HG03565 (cell line): ENCODE results near the gene PCSK5.

ENCODE experiments used
- ATAC-seq: cut with Tn5 transposase; IDR thresholded peaks from one replicate; pipeline ENCODE4 v1.9.1; 2021; ENCODE audit warnings: mild to moderate bottlenecking, moderate library complexity; ENCODE audit not compliant: unreplicated experiment

The PCSK5 gene

DNA sequence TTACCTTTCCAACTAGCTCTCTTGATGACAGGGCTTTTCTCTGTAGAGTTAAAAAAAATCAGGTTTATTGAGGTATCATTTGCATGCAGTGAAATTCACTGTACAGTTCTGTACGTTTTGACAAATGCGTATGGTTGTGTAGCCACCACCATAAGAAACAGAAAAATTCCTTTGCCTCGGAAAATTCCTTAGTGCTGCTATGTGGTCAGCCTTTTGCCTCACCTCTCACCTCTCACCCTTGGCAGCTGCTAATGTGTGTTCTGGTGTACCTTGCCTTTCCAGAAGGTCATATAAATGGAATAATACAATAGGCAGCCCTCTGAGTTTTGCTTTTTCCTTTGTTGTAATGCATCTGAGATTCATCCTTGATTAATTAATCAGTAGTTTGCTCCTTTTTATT is 28.4 kb downstream of the PCSK5 start:
- no peak for ATAC-seq

DNA sequence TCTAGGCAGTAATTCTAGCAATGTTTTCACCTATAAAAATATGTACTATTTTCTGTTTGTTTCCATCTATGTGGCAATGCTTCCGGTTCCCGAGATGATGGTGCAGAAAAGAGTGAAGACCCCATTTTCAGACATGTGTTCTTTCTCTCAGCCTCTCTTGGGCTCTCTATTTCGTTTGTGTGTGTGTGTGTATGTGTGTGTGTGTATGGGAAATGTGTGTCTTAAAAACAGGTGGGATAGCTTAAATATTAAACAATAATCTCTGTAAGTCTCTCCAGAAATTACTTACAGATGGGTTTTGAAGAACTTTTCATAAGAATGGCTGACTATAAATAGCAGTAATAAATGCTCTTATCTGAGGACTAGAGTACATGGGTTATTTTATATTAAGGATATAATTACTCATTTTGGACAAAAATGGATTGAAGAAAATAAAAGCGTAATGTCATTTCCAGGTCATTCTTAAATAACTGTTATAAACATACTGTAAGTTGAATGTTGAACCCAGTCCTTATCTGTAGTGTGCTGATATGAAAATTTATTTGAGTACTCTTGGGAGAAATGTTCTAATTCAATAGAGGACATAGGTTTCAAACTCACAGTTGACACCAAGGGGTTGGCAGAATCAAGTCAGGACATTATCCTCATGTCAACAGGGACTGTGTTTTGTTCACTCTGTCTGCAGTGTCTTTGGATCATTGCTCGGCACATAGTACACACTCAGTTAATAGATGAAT is 31.1 kb downstream of the PCSK5 start:
- no peak for ATAC-seq

GRCh38 chr9:75926385-75926784 is 35.9 kb downstream of the PCSK5 start:
- ATAC-seq, result no peak

- no peak for ATAC-seq
Observed at GRCh38 chr9:75927356-75927755, 36.9 kb downstream of the PCSK5 start.

- ATAC-seq, result no peak
Observed at GRCh38 chr9:75930190-75930589, 39.7 kb downstream of the PCSK5 start.

GRCh38 chr9:75930730-75931321 is 40.4 kb downstream of the PCSK5 start:
- no peak for ATAC-seq

- no peak for ATAC-seq
Observed at GRCh38 chr9:75933982-75934381, 43.5 kb downstream of the PCSK5 start.

- ATAC-seq, result no peak
Observed at GRCh38 chr9:75935591-75935990, 45.1 kb downstream of the PCSK5 start.

- no peak for ATAC-seq
Observed at GRCh38 chr9:75937521-75938258, 47.2 kb downstream of the PCSK5 start.

GRCh38 chr9:75938946-75939345 is 48.5 kb downstream of the PCSK5 start:
- no peak for ATAC-seq

- no peak for ATAC-seq
Observed at GRCh38 chr9:75939536-75940111, 49.2 kb downstream of the PCSK5 start.

GRCh38 chr9:75941066-75941465 is 50.6 kb downstream of the PCSK5 start:
- no peak for ATAC-seq

GRCh38 chr9:75941577-75942311 is 51.3 kb downstream of the PCSK5 start:
- ATAC-seq, result no peak

GRCh38 chr9:75946766-75947165 is 56.3 kb downstream of the PCSK5 start:
- ATAC-seq, result no peak

GRCh38 chr9:75947233-75947632 is 56.8 kb downstream of the PCSK5 start:
- no peak for ATAC-seq

DNA sequence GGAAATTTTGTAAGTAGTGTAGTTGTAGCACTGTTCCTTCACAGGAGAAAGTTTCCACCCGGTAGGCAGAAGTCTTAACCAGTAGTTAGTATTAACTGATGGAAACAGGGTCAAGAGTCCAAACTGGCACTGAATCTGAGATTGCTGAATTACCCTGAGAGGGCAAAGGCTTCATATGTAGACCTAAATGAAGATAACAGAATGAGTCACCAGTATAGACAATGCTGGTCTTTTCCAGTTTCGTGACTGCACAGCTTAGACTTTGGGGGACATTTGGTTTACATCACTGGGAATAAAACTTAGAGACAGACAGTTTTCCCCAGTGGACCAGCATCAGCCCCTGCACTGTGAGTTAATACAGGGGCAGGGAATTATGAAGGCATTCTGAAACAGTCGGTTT is 60.5 kb downstream of the PCSK5 start:
- ATAC-seq, result no peak

- ATAC-seq, result no peak
Observed at GRCh38 chr9:75953218-75953617, 62.7 kb downstream of the PCSK5 start.

GRCh38 chr9:75956161-75956560 is 65.7 kb downstream of the PCSK5 start:
- ATAC-seq, result no peak

DNA sequence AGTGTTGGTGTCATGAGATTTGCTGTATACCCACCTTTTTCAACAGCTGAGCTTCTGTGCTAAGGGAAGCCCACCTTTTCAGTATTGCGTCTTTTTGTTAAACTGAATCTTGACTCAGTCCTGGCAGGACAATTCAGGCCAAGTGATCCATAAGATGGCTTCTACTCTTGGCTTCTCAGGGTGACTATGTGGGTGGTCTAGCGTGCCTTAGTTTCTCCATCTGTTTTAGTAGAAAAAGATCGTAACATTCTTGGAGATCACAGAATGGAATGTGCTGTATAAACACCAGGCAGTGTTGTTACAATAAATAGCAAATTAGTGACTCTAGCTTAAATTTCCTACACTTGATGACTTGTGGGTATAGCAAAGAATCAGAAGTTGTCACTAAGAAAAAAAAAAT is 66.6 kb downstream of the PCSK5 start:
- no peak for ATAC-seq

GRCh38 chr9:75958226-75958625 is 67.8 kb downstream of the PCSK5 start:
- ATAC-seq, result no peak

GRCh38 chr9:75960551-75960950 is 70.1 kb downstream of the PCSK5 start:
- no peak for ATAC-seq
